HEK293T (cell line): ENCODE measurements around the gene ESYT3.

Source experiments
- ARNT ChIP-seq: fragments of 450-650 bp; IDR thresholded peaks from 2 replicates; pipeline ENCODE4 v1.6.1; 2017; ENCODE audit warnings: mild to moderate bottlenecking
- BHLHE40 ChIP-seq: fragments of 450-650 bp; IDR thresholded peaks from 2 replicates; pipeline ENCODE4 v1.6.1; 2016; ENCODE audit warnings: mild to moderate bottlenecking, moderate library complexity, borderline replicate concordance
- CTBP1 ChIP-seq: fragments of 450-650 bp; IDR thresholded peaks from 2 replicates; pipeline ENCODE4 v1.6.1; 2016; ENCODE audit warnings: borderline replicate concordance
- ELF4 ChIP-seq: fragments of 450-650 bp; IDR thresholded peaks from 2 replicates; pipeline ENCODE4 v1.6.1; 2017; ENCODE audit warnings: antibody characterized with exemption
- FOXA1 ChIP-seq: fragments of 450-650 bp; IDR thresholded peaks from 2 replicates; pipeline ENCODE4 v1.6.1; 2016; ENCODE audit warnings: mild to moderate bottlenecking
- FOXK2 ChIP-seq: fragments of 450-650 bp; IDR thresholded peaks from 2 replicates; pipeline ENCODE4 v1.6.1; 2016; ENCODE audit warnings: mild to moderate bottlenecking
- FOXM1 ChIP-seq: fragments of 450-650 bp; IDR thresholded peaks from 2 replicates; pipeline ENCODE4 v1.6.1; 2017; ENCODE audit warnings: mild to moderate bottlenecking, borderline replicate concordance
- HDGF ChIP-seq: fragments of 450-650 bp; IDR thresholded peaks from 2 replicates; pipeline ENCODE4 v1.6.1; 2017; ENCODE audit warnings: antibody characterized with exemption, borderline replicate concordance
- L3MBTL2 ChIP-seq: fragments of 450-650 bp; conservative IDR thresholded peaks from 2 replicates; pipeline ENCODE4 v1.6.1; 2016; ENCODE audit warnings: mild to moderate bottlenecking
- NFRKB ChIP-seq: fragments of 450-650 bp; IDR thresholded peaks from 2 replicates; pipeline ENCODE4 v1.6.1; 2016; ENCODE audit warnings: mild to moderate bottlenecking, moderate library complexity
- SP1 ChIP-seq: fragments of 450-650 bp; IDR thresholded peaks from 2 replicates; pipeline ENCODE4 v1.6.1; 2017
- SUZ12 ChIP-seq: fragments of 450-650 bp; IDR thresholded peaks from 2 replicates; pipeline ENCODE4 v1.6.1; 2016; ENCODE audit warnings: mild to moderate bottlenecking
- TARDBP ChIP-seq: fragments of 450-650 bp; IDR thresholded peaks from 2 replicates; pipeline ENCODE4 v1.6.1; 2016
- ZNF384 ChIP-seq: fragments of 450-650 bp; IDR thresholded peaks from 2 replicates; pipeline ENCODE4 v1.6.1; 2016

DNA sequence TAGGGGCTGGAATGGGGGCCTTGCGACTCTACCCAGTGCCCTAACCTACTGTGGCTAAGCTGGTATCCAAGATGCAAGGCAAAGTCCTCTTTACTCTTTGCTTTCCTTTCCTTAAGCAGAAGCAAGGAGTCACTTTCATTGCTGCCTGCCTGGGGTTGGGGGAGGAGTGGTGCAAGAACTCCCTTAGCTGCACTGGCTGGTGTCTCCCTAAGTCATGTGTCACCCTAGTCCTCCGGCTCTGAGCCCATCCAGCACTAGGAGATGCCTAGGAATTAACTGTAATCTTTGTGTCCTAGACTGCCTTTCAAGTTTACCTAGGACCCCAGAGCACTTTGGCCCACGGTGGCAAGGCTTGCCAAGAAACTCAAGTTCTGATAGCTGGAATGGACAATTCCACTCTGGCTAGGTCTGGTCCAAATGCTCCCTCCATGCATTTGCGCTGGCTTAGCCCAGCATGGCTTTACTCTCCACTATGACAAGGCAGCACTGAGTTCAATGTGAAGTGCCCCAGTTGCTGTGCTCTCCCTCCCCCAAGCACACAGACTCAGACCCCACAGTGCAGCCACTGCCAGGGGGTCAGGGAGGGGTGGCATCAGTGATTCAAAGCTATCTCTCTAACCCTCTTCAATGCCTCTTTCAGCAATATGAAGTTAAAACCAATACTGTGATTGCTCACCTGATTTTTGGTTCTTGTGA, 58.7 kb downstream of the ESYT3 start:
- TF ChIP-seq ELF4 (no peak), FOXA1 (no peak), L3MBTL2 (no peak), ZNF384 (no peak), FOXM1 (no peak), BHLHE40 (no peak), SP1 (no peak), FOXK2 (no peak), TARDBP (no peak), ARNT (no peak), NFRKB (no peak), CTBP1 (no peak), SUZ12 (no peak), HDGF (no peak)
